ENCODE measurements around the gene FAM168B.

FAM168B gene

DNA sequence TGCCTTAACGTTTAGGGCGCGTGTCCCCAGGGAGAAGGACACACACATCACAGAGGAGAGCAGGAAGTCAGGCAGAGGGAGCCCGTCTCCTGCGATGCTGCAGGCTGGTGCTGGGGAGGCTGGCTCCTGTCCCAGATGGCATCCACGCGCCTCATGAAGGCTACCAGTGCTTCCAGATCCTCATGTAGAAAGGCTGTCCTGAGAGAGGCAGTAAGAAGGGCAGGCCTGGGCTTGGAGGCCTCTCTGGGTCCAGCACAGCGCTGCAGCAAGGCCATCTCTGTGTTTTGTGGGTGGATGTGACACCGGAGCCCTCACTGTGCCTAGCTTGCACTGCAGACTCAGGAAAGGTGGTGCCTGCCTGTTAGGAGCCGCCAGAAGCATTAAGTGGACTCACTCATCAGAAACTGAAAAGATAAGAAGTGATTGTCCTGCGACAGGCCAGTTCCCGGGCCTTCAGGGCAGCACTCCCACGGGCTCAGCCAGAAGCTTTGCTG lies 62.7 kb downstream of the FAM168B start:
- H3K27ac ChIP-seq = no peak overlapping the region
- no peak for DNase-seq (ENCODE audit: low read depth, low spot score)

DNA sequence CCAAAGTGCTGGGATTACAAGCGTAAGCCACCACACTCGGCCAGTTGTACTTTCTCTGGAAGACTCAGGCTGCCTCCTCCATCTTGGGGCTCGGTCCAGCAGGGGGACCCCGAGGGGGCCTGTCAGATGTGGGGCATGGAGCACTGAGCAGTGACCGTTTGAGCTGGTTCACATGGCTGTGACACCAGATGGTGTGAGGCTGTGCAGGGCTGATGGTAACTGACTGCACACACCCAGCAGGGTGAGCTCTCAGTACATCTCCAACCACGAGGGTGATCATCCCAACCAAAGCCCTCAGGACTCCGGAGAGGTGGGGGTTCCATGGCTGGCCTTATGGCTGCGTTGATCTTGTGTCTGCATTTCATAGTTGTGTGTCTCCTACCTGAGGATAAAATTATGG lies 63.4 kb downstream of the FAM168B start:
- DNase-seq (ENCODE audit: low read depth, low spot score) = no peak
- no peak overlapping the region for H3K27ac ChIP-seq

- no peak overlapping the region for H3K27ac ChIP-seq
- no peak for DNase-seq (ENCODE audit: low read depth, low spot score)
These were observed 65.4 kb downstream of the FAM168B start for GRCh38 chr2:131027566-131028528.

GRCh38 chr2:131026919-131027318 lies 66.3 kb downstream of the FAM168B start:
- no peak for DNase-seq (ENCODE audit: low read depth, low spot score)
- no peak overlapping the region for H3K27ac ChIP-seq

- no peak for DNase-seq (ENCODE audit: low read depth, low spot score)
These were observed 69.5 kb downstream of the FAM168B start for GRCh38 chr2:131023758-131024157.

GRCh38 chr2:131022731-131023130 lies 70.5 kb downstream of the FAM168B start:
- DNase-seq (ENCODE audit: low read depth, low spot score) = no peak
- no peak overlapping the region for H3K27ac ChIP-seq

More at GRCh38 chr2:131023758-131024157, 69.5 kb downstream of the FAM168B start:
- no peak overlapping the region for H3K27ac ChIP-seq

- DNase-seq (ENCODE audit: low read depth, low spot score) = peak; percentile 87
- H3K27ac ChIP-seq = peak overlapping the region; percentile 95
These were observed 76.2 kb downstream of the FAM168B start for GRCh38 chr2:131016826-131017741.

DNA sequence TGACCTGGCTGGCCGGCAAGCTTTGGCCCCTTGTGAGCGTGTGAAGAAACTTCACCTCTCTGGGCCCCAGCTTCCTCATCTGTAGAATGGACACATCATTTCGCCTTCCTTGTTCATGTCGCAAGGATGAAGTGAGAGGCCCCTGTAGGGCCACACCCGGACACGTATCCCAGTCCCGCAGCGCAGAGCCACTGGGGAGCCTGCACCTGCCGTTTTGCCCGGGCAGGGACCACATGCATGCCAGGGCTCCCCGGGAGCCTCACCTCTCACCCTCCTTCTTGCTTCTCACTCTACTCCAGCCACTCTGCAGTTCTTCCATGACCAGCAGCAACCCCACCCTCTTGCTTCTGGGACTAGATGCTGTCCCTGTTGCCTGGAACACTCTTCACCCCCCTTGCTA lies 77.5 kb downstream of the FAM168B start:
- no peak for DNase-seq (ENCODE audit: low read depth, low spot score)
- peak overlapping the region; percentile 95 for H3K27ac ChIP-seq

DNA sequence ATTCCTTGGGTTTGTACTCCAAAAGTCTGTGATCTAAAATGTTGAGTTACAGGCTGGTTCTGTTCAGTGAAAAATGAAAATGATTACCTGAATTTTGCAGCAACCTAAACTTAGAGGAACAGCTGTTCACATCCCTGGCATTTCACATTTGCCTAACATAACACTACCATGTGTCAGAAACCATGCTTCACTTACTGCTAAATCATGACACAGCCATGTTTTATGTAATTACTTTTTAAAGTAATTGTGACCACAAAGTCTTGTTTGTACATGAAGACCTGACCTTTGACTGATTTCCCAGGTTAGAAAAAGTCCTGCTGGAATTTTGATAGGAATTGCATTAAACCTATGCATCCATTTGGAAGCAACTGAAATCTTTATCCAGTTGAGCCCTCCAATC lies 79.1 kb downstream of the FAM168B start:
- DNase-seq (ENCODE audit: low read depth, low spot score) = peak; percentile 48
- H3K27ac ChIP-seq = peak overlapping the region; percentile 17

DNA sequence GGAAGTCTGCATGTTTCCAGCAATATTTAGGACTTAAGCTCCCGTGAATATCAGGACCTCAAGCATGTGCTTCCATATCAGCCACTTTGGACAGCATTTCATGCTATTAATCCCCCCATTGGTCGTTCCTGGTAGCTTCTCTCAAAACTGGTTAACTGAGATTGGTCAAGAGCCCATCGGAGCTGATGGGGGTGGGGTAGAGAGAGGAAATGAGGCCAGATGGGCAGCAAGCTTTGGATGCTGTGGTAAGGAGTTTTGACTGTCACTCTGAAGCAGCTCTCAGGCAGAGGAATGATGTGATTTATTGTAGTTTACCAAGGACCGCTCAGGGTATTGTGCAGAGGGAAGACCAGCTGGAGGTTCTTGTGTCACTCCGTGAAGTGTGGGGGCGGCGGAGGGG lies 81.8 kb downstream of the FAM168B start:
- no peak overlapping the region for H3K27ac ChIP-seq
- DNase-seq (ENCODE audit: low read depth, low spot score) = no peak

- DNase-seq (ENCODE audit: low read depth, low spot score) = no peak
- no peak overlapping the region for H3K27ac ChIP-seq
These were observed 82.7 kb downstream of the FAM168B start for GRCh38 chr2:131010566-131010965.

- DNase-seq (ENCODE audit: low read depth, low spot score) = no peak
- H3K27ac ChIP-seq = no peak overlapping the region
These were observed 83.4 kb downstream of the FAM168B start for GRCh38 chr2:131009713-131010475.

GRCh38 chr2:131008967-131009366 lies 84.3 kb downstream of the FAM168B start:
- H3K27ac ChIP-seq = no peak overlapping the region
- DNase-seq (ENCODE audit: low read depth, low spot score) = no peak

- H3K27ac ChIP-seq = no peak overlapping the region
- no peak for DNase-seq (ENCODE audit: low read depth, low spot score)
These were observed 86.7 kb downstream of the FAM168B start for GRCh38 chr2:131006561-131006960.

GRCh38 chr2:131005216-131005935 lies 87.9 kb downstream of the FAM168B start:
- no peak overlapping the region for H3K27ac ChIP-seq
- DNase-seq (ENCODE audit: low read depth, low spot score) = no peak

- DNase-seq (ENCODE audit: low read depth, low spot score) = no peak
- no peak overlapping the region for H3K27ac ChIP-seq
These were observed 88.6 kb downstream of the FAM168B start for GRCh38 chr2:131004446-131005209.

GRCh38 chr2:130998561-130998960 lies 94.7 kb downstream of the FAM168B start:
- no peak for DNase-seq (ENCODE audit: low read depth, low spot score)
- no peak overlapping the region for H3K27ac ChIP-seq
